Umbilical cord (tissue), 2 donors: ENCODE results near the gene MAPK8. TPM values are rescaled to one million over a fixed set of nuclear protein-coding genes. Genes with fewer than 3 reads are reported as not detected.

Source experiments
- DNase-seq: peaks from one replicate; pipeline ENCODE4 v3.0.0-alpha.2; 2015; ENCODE audit warnings: low spot score
- total RNA-seq: library from RNA; depleted of rRNA; stranded (reverse); fragments of >200 nt; gene quantifications from one replicate; pipeline ENCODE4 v1.2.3, GENCODE V29; 2014; ENCODE audit warnings: low replicate concordance; ENCODE audit not compliant: insufficient read depth

MAPK8 gene
- total RNA-seq, 1 donor from 2014 or later: 56.1 TPM

- DNase-seq: no peak
Observed at GRCh38 chr10:48291190-48291589, 15.3 kb upstream of the MAPK8 start.

GRCh38 chr10:48292616-48293015 is 13.9 kb upstream of the MAPK8 start:
- no peak for DNase-seq

- no peak for DNase-seq
Observed at GRCh38 chr10:48294431-48294830, 12.0 kb upstream of the MAPK8 start.

- DNase-seq: no peak
Observed at GRCh38 chr10:48296576-48297098, 9.8 kb upstream of the MAPK8 start.

GRCh38 chr10:48299066-48299465 is 7.4 kb upstream of the MAPK8 start:
- no peak for DNase-seq

- DNase-seq: no peak
Observed at GRCh38 chr10:48299692-48300091, 6.8 kb upstream of the MAPK8 start.

DNA sequence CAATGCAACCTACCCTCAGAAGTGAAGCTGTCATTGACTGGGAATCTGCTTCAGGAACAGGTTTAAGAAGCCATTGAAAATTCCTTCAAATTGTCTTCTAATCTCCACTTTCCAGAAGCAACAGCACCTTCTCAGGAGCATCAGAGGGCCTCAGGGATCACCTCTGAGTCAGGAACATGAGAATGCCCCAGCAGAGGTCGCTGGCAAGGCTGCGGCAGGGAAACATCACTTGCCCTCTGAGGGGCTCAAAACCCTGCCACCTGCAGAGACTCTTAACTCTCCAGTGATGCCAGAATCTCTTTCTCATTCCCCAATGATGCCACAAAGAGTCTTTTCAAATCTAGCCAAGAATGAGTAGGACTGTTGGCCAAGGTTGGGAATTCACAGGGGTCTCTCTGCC is 5.9 kb upstream of the MAPK8 start:
- DNase-seq: no peak

- DNase-seq: no peak
Observed at GRCh38 chr10:48302515-48303476, 3.7 kb upstream of the MAPK8 start.

GRCh38 chr10:48305905-48306264 is 592 bp upstream of the MAPK8 start:
- no peak for DNase-seq

DNA sequence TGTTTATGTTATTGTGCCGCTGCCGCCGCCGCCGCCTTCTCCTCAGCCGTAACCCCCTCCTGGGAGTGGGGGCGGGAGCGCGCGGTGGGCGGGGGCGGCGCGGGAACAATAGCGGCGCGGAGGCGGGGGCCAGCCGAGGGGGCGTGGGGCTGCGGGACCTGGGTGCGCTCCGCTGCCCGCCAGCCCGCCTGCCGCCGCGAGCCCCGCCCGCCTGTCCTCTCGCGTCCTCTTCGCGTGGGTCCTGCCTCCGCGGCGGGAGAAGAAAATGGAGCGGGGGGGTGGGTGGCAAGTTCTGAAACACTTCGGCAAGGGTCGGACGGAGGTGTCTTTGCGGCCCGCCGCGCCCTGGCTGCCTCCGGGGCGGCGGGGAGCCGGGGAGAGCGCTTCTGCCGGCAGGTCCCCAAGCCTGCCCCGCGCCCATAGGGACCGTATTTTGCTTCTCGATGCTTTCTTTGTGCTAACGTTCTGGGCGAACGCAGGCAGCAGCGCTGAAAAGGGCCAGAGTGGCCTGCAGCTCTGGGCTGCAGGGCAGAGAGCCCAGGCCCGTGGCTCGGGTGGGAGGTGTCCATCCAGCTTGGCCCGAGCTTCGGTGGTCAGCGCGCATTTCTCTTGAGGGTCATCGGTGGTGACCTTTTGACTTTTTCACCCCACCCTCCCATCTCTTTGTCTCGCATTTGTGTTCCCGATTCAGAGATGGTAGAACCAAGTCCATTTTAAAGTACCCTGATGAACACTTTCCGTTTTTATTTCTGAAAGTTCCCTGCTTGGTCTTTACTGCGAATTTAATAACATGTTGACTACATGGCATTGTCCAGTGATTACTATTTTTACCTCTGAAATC is 613 bp downstream of the MAPK8 start:
- DNase-seq: peak; percentile 64

- DNase-seq: no peak
Observed at GRCh38 chr10:48307711-48308018, 1.2 kb downstream of the MAPK8 start.

DNA sequence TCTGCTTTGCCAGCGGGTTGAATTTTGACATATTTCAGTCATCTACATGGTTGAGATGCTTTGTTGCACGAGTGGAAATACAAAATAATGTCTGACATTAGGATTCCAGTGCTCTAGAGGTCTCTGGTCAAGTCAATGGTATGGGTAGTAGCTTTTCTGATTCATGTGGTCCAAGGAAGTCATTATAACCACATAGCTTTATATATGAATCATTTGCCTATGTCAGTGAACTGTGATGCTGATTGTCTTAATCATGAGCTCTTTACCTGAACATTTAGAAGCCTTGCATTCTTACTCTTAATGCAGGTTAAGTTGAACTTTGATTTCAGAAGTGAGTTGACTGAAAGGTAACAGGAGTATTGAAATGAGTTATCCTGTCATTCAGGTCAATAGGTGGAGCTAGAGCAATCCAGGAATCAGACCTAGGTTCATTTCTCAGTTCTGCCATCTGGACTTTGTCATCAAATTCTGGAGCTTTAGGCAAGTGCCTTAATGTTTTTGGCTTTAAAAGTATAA is 3.3 kb downstream of the MAPK8 start:
- no peak for DNase-seq

DNA sequence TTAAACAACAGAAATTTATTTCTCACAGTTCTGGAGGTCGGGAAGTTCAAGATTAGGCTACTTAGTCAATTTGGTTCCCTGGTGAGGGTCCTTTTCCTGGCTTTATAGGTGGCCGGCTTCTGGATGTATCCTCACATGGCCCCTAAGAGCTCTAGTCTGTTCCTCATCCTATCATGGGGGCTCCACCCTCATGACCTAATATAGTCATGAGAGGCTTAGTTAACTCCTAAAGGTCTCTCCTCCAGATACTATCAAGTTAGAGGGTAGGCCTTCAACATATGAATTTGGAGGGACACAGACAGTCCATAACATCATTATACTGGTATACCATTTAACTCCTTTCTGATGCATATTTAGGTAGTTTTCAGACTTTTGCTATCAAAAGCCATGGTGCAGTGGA is 7.6 kb downstream of the MAPK8 start:
- no peak for DNase-seq

- DNase-seq: no peak
Observed at GRCh38 chr10:48316236-48316635, 9.8 kb downstream of the MAPK8 start.

- DNase-seq: no peak
Observed at GRCh38 chr10:48317321-48317990, 11.0 kb downstream of the MAPK8 start.

DNA sequence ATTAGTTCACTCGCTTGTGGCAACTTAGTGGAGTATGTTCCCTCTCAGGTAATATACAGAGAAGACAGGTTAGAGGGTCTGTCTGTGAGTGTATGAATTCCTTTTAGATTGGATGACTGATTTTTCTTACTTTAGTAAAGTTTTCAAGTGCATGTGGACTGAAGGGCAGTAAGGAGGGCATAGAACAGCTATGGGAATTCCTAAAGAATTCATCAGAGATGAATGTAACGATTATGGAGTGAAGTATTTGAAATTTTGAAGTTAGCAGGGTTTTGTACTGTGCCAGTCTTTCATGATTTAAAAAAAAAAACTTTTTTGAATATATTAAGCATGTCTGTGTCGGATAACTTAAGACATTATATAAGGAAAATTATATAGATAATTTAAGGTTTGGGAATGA is 15.5 kb downstream of the MAPK8 start:
- DNase-seq: no peak

GRCh38 chr10:48324580-48324979 is 18.1 kb downstream of the MAPK8 start:
- DNase-seq: no peak

DNA sequence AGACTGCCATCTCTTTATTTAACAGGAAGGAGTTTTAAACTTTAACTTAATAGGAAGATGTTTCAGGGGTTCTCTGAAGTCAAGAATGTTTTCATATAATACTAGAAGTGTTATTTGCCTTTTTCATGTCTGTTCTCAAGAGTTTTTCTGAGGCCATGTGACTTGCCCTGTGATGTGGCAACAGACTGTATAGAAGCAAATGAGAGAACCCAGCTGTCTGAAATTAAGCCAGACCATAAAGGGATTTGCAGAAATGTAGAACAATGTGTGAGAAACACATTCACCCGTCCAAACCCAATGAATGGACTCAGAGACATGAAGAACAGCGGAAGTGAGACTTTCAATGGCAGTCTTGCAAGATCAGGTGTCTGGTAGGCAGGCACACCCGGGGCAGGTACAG is 23.8 kb downstream of the MAPK8 start:
- no peak for DNase-seq

- no peak for DNase-seq
Observed at GRCh38 chr10:48331436-48331835, 25.0 kb downstream of the MAPK8 start.

DNA sequence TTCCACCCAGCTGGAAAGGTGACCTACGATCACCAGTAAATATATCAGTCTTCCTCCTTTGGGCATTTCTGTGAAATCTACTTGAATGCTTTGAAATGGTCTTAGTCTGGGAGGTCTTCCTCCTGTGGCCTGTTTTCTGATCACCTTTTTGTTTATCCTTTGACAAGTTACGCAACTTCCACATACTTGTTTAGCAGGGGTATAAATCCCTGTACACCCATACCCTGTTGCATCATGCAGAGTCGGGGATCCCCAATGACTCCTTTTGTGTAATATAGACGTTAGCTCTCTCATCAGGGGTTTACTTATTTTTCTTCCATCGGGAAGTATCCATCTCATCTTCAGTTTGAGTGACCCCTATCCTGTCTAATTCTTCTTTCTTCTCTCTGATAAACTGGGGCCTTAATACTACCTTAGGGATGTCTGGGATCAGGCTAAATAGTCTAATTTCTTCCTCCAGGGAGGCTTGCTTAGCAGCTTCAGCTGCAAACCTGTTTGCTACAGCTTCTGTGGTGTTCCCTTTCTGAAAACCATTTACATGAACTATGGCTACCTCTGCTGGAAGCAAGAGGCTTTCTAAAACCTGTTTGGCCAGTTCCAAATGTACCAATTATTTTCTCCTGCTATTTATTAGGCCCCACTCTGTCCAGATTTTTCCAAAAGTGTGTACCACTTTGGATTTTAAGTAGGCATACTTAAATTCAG is 25.8 kb downstream of the MAPK8 start:
- no peak for DNase-seq

- no peak for DNase-seq
Observed at GRCh38 chr10:48332871-48333216, 26.4 kb downstream of the MAPK8 start.
